ENCODE results near the gene HMGCS1. TPM values are rescaled to one million over a fixed set of nuclear protein-coding genes. Genes with fewer than 3 reads are reported as not detected.
A peak's percentile ranks its signal among the peaks of the same experiment; 100 is the strongest.
"Not testable (repeated sequence)": the region's sequence is repeated elsewhere in the genome, so short reads cannot be mapped to it uniquely, and the experiment has no call there.

HMGCS1 gene
- total RNA-seq, 2 donors from 2014 or later, result 142 to 176 TPM

GRCh38 chr5:43309122-43309521 lies 4.1 kb downstream of the HMGCS1 start:
- Histone ChIP-seq H3K27me3 (ENCODE audit: control insufficient read depth, insufficient read depth, low read length, poor library complexity, severe bottlenecking) (no peaks in the 10 kb centered on the region), H3K4me1 (ENCODE audit: control insufficient read depth, insufficient read depth, low read length) (peaks cover 7% of the 10 kb centered on the region), H3K36me3 (ENCODE audit: control insufficient read depth, insufficient read depth, low read length) (peaks cover 49% of the 10 kb centered on the region), H3K9me3 (ENCODE audit: control insufficient read depth, low read length) (no peaks in the 10 kb centered on the region), H3K9ac (ENCODE audit: extremely low read depth, low read length, poor library complexity, severe bottlenecking) (peak overlapping the region; percentile 21), H3K4me3 (ENCODE audit: low read length) (peak overlapping the region; percentile 89), H3K27ac (ENCODE audit: low read depth, low read length) (no peak overlapping the region)
- peaks cover 19% of the 10 kb centered on the region for H3K36me3 Mint-ChIP-seq (ENCODE audit: low read depth)
- H3K27ac Mint-ChIP-seq, result peak overlapping the region; percentile 56
- H3K27me3 Mint-ChIP-seq (ENCODE audit: insufficient read depth), result no peaks in the 10 kb centered on the region
- WGBS, 2 experiments (ENCODE audit: insufficient coverage in 1 of 2, insufficient read length in 1 of 2), result 31 to 87% methylated on average over 2 to 3 of the region's 3 CpGs
- H3K4me1 Mint-ChIP-seq, result peaks cover 36% of the 10 kb centered on the region
- H3K9me3 Mint-ChIP-seq, result no peaks in the 10 kb centered on the region
- TF ChIP-seq, protein P1, sequence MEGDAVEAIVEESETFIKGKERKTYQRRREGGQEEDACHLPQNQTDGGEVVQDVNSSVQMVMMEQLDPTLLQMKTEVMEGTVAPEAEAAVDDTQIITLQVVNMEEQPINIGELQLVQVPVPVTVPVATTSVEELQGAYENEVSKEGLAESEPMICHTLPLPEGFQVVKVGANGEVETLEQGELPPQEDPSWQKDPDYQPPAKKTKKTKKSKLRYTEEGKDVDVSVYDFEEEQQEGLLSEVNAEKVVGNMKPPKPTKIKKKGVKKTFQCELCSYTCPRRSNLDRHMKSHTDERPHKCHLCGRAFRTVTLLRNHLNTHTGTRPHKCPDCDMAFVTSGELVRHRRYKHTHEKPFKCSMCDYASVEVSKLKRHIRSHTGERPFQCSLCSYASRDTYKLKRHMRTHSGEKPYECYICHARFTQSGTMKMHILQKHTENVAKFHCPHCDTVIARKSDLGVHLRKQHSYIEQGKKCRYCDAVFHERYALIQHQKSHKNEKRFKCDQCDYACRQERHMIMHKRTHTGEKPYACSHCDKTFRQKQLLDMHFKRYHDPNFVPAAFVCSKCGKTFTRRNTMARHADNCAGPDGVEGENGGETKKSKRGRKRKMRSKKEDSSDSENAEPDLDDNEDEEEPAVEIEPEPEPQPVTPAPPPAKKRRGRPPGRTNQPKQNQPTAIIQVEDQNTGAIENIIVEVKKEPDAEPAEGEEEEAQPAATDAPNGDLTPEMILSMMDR (conservative IDR thresholded peaks at IDR 0.05), result no peak
- peak overlapping the region; percentile 32 for H3K4me3 Mint-ChIP-seq
- DNase-seq, result no peak

DNA sequence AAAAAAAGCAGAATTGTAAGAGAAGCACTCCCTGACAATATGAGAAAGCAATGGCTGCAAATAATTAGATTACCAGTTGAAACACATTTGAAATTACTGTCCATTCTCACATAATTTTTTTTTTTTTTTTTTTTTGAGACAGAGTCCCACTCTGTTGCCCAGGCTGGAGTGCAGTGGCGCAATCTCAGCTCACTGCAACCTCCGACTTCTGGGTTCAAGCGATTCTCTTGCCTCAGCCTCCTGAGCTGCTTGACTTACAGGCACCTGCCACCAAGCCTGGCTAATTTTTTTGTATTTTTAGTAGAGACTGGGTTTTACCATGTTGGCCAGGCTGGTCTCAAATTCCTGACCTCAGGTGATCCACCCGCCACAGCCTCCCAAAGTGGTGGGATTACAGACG lies 6.3 kb downstream of the HMGCS1 start:
- WGBS, 2 experiments (ENCODE audit: insufficient coverage in 1 of 2, insufficient read length in 1 of 2), result 75 to 93% methylated on average over 2 to 5 of the region's 5 CpGs
- peak overlapping the region; percentile 54 for H3K4me3 ChIP-seq (ENCODE audit: low read length)

DNA sequence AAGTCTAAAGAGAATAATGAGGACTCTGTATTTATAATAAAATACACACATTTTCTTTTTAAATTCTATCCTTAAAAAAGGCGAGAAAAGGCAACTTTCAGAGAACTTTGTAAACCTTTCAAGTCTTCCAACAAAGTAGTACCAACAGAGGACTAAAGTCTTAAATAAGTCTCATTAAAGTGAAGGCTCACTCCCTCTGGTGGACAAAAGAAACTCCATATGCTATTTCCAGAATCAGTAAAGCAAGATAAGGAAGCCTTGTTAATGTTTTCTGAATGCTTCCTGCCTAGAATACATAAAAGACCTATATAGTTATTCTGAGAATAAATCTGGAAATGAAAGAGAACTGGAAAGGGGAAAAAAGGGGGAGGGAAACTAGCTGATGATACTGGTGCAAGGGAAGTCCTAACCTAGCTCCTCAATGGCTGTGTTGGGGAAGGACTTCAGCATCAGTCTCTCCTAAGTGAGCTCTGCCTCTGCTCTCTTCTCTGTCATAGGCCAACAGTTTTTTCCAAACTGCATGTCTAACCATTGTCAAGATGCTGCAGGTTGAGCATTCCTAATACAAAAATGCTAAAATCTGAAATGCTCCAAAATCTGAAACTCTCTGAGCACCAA lies 7.2 kb downstream of the HMGCS1 start:
- Mint-ChIP-seq H3K4me3 (no peak overlapping the region), H3K4me1 (peaks cover 19% of the 10 kb centered on the region), H3K27me3 (ENCODE audit: insufficient read depth) (no peaks in the 10 kb centered on the region), H3K36me3 (ENCODE audit: low read depth) (peaks cover 31% of the 10 kb centered on the region), H3K27ac (no peak overlapping the region), H3K9me3 (no peaks in the 10 kb centered on the region)
- Histone ChIP-seq H3K27me3 (ENCODE audit: control insufficient read depth, insufficient read depth, low read length, poor library complexity, severe bottlenecking) (no peaks in the 10 kb centered on the region), H3K36me3 (ENCODE audit: control insufficient read depth, insufficient read depth, low read length) (peaks cover 69% of the 10 kb centered on the region), H3K4me3 (ENCODE audit: low read length) (peak overlapping the region; percentile 54), H3K9me3 (ENCODE audit: control insufficient read depth, low read length) (no peaks in the 10 kb centered on the region), H3K9ac (ENCODE audit: extremely low read depth, low read length, poor library complexity, severe bottlenecking) (no peak overlapping the region), H3K27ac (ENCODE audit: low read depth, low read length) (no peak overlapping the region), H3K4me1 (ENCODE audit: control insufficient read depth, insufficient read depth, low read length) (peaks cover 7% of the 10 kb centered on the region)
- DNase-seq, result no peak
- TF ChIP-seq, protein P1 (conservative IDR thresholded peaks at IDR 0.05), result peak; percentile 89
- 80 to 100% methylated on average over 1 of the region's 1 CpG for WGBS, 2 experiments (ENCODE audit: insufficient coverage in 1 of 2, insufficient read length in 1 of 2)

More for the DNA sequence above, 6.3 kb downstream of the HMGCS1 start:
- peaks cover 30% of the 10 kb centered on the region for H3K36me3 Mint-ChIP-seq (ENCODE audit: low read depth)
- not testable (repeated sequence) for H3K27ac Mint-ChIP-seq; H3K27me3 Mint-ChIP-seq (ENCODE audit: insufficient read depth); H3K9me3 ChIP-seq (ENCODE audit: control insufficient read depth, low read length); H3K27me3 ChIP-seq (ENCODE audit: control insufficient read depth, insufficient read depth, low read length, poor library complexity, severe bottlenecking); DNase-seq; H3K4me1 ChIP-seq (ENCODE audit: control insufficient read depth, insufficient read depth, low read length); H3K9ac ChIP-seq (ENCODE audit: extremely low read depth, low read length, poor library complexity, severe bottlenecking); H3K4me3 Mint-ChIP-seq; H3K9me3 Mint-ChIP-seq; H3K27ac ChIP-seq (ENCODE audit: low read depth, low read length)
- H3K36me3 ChIP-seq (ENCODE audit: control insufficient read depth, insufficient read depth, low read length), result peaks cover 69% of the 10 kb centered on the region
- peaks cover 26% of the 10 kb centered on the region for H3K4me1 Mint-ChIP-seq
